GM23338 (cell line): ENCODE measurements around the gene HSPA12A. TPM values are rescaled to one million over a fixed set of nuclear protein-coding genes. Genes with fewer than 3 reads are reported as not detected.

Experiments
- ATAC-seq: fragments of 200-7000 bp; cut with Tn5 transposase; 3 replicates; pipeline ENCODE4 v1.9.1; 2020
- DNase-seq: peaks from one replicate; pipeline ENCODE4 v3.0.0-alpha.2; 2015; ENCODE audit warnings: low spot score
- H2AFZ ChIP-seq: fragments of 200-600 bp; sonication (generic); 2 replicates; pipeline ENCODE4 v1.8.0; 2016; ENCODE audit warnings: antibody characterized with exemption, mild to moderate bottlenecking, moderate library complexity
- H3F3A ChIP-seq: fragments of 200-600 bp; sonication (generic); replicated peaks from 2 replicates; pipeline ENCODE4 v1.8.0; 2017; ENCODE audit warnings: antibody characterized with exemption, mixed run types, low read depth
- H3K27ac ChIP-seq: fragments of 200-600 bp; sonication (generic); 2 replicates; pipeline ENCODE4 v1.6.1; 2016; ENCODE audit warnings: low read depth
- H3K27me3 ChIP-seq: fragments of 200-600 bp; sonication (generic); 2 replicates; pipeline ENCODE4 v1.8.0; 2016; ENCODE audit warnings: mild to moderate bottlenecking, mixed run types, moderate library complexity; ENCODE audit not compliant: insufficient read depth
- H3K36me3 ChIP-seq: fragments of 200-600 bp; sonication (generic); 2 replicates; pipeline ENCODE4 v1.8.0; 2016; ENCODE audit warnings: mild to moderate bottlenecking; ENCODE audit not compliant: insufficient read depth
- H3K4me1 ChIP-seq: fragments of 200-600 bp; sonication (generic); 2 replicates; pipeline ENCODE4 v1.8.0; 2016; ENCODE audit warnings: mild to moderate bottlenecking, moderate library complexity; ENCODE audit not compliant: insufficient read depth
- H3K4me2 ChIP-seq: fragments of 200-600 bp; sonication (generic); 2 replicates; pipeline ENCODE4 v1.7.1; 2017; ENCODE audit warnings: mixed run types
- H3K4me3 ChIP-seq: fragments of 200-600 bp; sonication (generic); 2 replicates; pipeline ENCODE4 v1.6.1; 2016; ENCODE audit warnings: mixed run types
- H3K79me2 ChIP-seq: fragments of 200-600 bp; sonication (generic); replicated peaks from 2 replicates; pipeline ENCODE4 v1.8.0; 2017; ENCODE audit warnings: mild to moderate bottlenecking; ENCODE audit not compliant: insufficient read depth
- H3K9me2 ChIP-seq: fragments of 200-600 bp; sonication (generic); 2 replicates; pipeline ENCODE4 v1.8.0; 2017; ENCODE audit not compliant: insufficient read depth
- H4K20me1 ChIP-seq: fragments of 200-600 bp; sonication (generic); replicated peaks from 2 replicates; pipeline ENCODE4 v1.8.0; 2017; ENCODE audit warnings: mild to moderate bottlenecking; ENCODE audit not compliant: insufficient read depth
- H3K27ac Mint-ChIP-seq: 2 replicates; pipeline ENCODE4 v1.8.0; 2020; ENCODE audit warnings: inconsistent platforms, mild to moderate bottlenecking, moderate library complexity, mixed read lengths
- H3K27me3 Mint-ChIP-seq: 3 replicates; pipeline ENCODE4 v1.8.0; 2022; ENCODE audit warnings: low read depth, mild to moderate bottlenecking, moderate library complexity, mixed read lengths, inconsistent platforms; ENCODE audit not compliant: insufficient read depth, poor library complexity
- H3K36me3 Mint-ChIP-seq: 3 replicates; pipeline ENCODE4 v1.8.0; 2021; ENCODE audit warnings: low read depth, mild to moderate bottlenecking, inconsistent platforms, moderate library complexity, mixed read lengths
- H3K4me1 Mint-ChIP-seq: 3 replicates; pipeline ENCODE4 v1.8.0; 2020; ENCODE audit warnings: mild to moderate bottlenecking, inconsistent platforms, mixed read lengths
- H3K4me3 Mint-ChIP-seq: 3 replicates; pipeline ENCODE4 v1.8.0; 2021; ENCODE audit warnings: moderate library complexity, mild to moderate bottlenecking, inconsistent platforms, mixed read lengths
- H3K9me3 Mint-ChIP-seq: 3 replicates; pipeline ENCODE4 v1.8.0; 2020; ENCODE audit warnings: moderate library complexity, mild to moderate bottlenecking, inconsistent platforms, mixed read lengths
- CREB1 ChIP-seq: fragments of 250-450 bp; sonication (Bioruptor Pico); IDR thresholded peaks from 2 replicates; pipeline ENCODE4 v1.5.0; 2020; ENCODE audit warnings: low read depth, mild to moderate bottlenecking, moderate library complexity
- CTCF ChIP-seq, 2 experiments: fragments of 200-600 bp in 1 of 2; sonication (generic) in 1 of 2; conservative IDR thresholded peaks; 2 replicates each; pipeline versions ENCODE4 v1.5.1 to v1.6.1; 2016 to 2017; ENCODE audit warnings: antibody characterized with exemption in 2 of 2, low read depth in 2 of 2, mild to moderate bottlenecking in 2 of 2, moderate library complexity in 1 of 2
- ETS1 ChIP-seq: IDR thresholded peaks from 2 replicates; pipeline ENCODE4 v1.6.1; 2016; ENCODE audit warnings: antibody characterized with exemption
- EZH2 ChIP-seq: fragments of 200-600 bp; sonication (generic); IDR thresholded peaks from one replicate; pipeline ENCODE4 v1.8.0; 2017; ENCODE audit warnings: antibody characterized with exemption, mild to moderate bottlenecking, low read depth; ENCODE audit not compliant: unreplicated experiment
- POLR2AphosphoS5 ChIP-seq: IDR thresholded peaks from 2 replicates; pipeline ENCODE4 v1.6.1; 2016; ENCODE audit warnings: antibody characterized with exemption, low read depth
- STAT1 ChIP-seq: IDR thresholded peaks from one replicate; pipeline ENCODE4 v1.6.1; 2016; ENCODE audit warnings: antibody characterized with exemption; ENCODE audit not compliant: unreplicated experiment
- ZNF114 ChIP-seq: fragments of 250-450 bp; sonication (Bioruptor Pico); IDR thresholded peaks from 2 replicates; pipeline ENCODE4 v1.5.0; 2020; ENCODE audit warnings: mild to moderate bottlenecking, moderate library complexity
- ZNF462 ChIP-seq: fragments of 250-450 bp; sonication (Bioruptor Pico); IDR thresholded peaks from 2 replicates; pipeline ENCODE4 v1.5.0; 2020; ENCODE audit warnings: mild to moderate bottlenecking, moderate library complexity
- polyA plus RNA-seq: library from polyadenylated mRNA; unstranded; fragments of >200 nt; fragmentation: Nextera tagmentation; extraction: Ambion mirVana; gene quantifications from 2 replicates; pipeline ENCODE4 v1.2.1, GENCODE V29; 2016
- total RNA-seq: library from RNA; depleted of rRNA; stranded (reverse); fragments of >200 nt; shearing (Covaris generic); gene quantifications from 2 replicates; pipeline ENCODE4 v1.2.3, GENCODE V29; 2014

HSPA12A gene
- total and polyA plus RNA-seq, 2 experiments from 2014 or later: 4.4 to 6.3 TPM

GRCh38 chr10:116744163-116744753, 1.9 kb upstream of the HSPA12A start:
- H3K4me3 Mint-ChIP-seq: peak overlapping the region; percentile 31; the same call in 2 of the 3 replicates
- DNase-seq (no peak), ATAC-seq (no peak)
- H3K4me3 ChIP-seq: no peak overlapping the region
- peaks cover 53% of the 10 kb centered on the region for H3K27me3 ChIP-seq
- no peaks in the 10 kb centered on the region for H3K36me3 Mint-ChIP-seq
- no peaks in the 10 kb centered on the region for H3K79me2 ChIP-seq
- no peak overlapping the region for H3K27ac ChIP-seq
- H3K9me2 ChIP-seq: no peaks in the 10 kb centered on the region
- peaks cover 3% of the 10 kb centered on the region; the same call in 1 of the 3 replicates for H3K9me3 Mint-ChIP-seq
- H4K20me1 ChIP-seq: no peaks in the 10 kb centered on the region; the same call in 1 of the 2 replicates
- H2AFZ ChIP-seq: no peak overlapping the region
- H3K36me3 ChIP-seq: no peaks in the 10 kb centered on the region
- H3K27me3 Mint-ChIP-seq: peaks cover 48% of the 10 kb centered on the region
- H3F3A ChIP-seq: no peaks in the 10 kb centered on the region
- no peak overlapping the region for H3K27ac Mint-ChIP-seq
- H3K4me1 Mint-ChIP-seq: peaks cover 4% of the 10 kb centered on the region; the same call in 1 of the 3 replicates
- no peak for TF ChIP-seq ETS1
- no peak for TF ChIP-seq POLR2AphosphoS5
- no peak for TF ChIP-seq CTCF (conservative IDR thresholded peaks at IDR 0.05; ENCODE audit: low read depth in 2 of 2)
- no peak for TF ChIP-seq CREB1 (CRISPR knock-in tag)
- no peak overlapping the region for H3K4me2 ChIP-seq
- H3K4me1 ChIP-seq: no peaks in the 10 kb centered on the region; the same call in 1 of the 2 replicates

GRCh38 chr10:116743266-116744064, 1.1 kb upstream of the HSPA12A start:
- H3K79me2 ChIP-seq: no peaks in the 10 kb centered on the region
- peak overlapping the region; percentile 68 for H3K4me3 Mint-ChIP-seq
- H3K36me3 ChIP-seq: no peaks in the 10 kb centered on the region
- no peaks in the 10 kb centered on the region for H3F3A ChIP-seq
- no peaks in the 10 kb centered on the region; the same call in 1 of the 2 replicates for H4K20me1 ChIP-seq
- DNase-seq: no peak
- peaks cover 53% of the 10 kb centered on the region for H3K27me3 ChIP-seq
- peak overlapping the region; percentile 78 for H3K4me3 ChIP-seq
- H3K4me1 Mint-ChIP-seq: peaks cover 4% of the 10 kb centered on the region; the same call in 1 of the 3 replicates
- H3K27me3 Mint-ChIP-seq: peaks cover 45% of the 10 kb centered on the region
- H3K9me3 Mint-ChIP-seq: no peaks in the 10 kb centered on the region; the same call in 2 of the 3 replicates
- H3K4me2 ChIP-seq: peak overlapping the region; percentile 81
- H3K36me3 Mint-ChIP-seq: no peaks in the 10 kb centered on the region
- no peak overlapping the region for H3K27ac ChIP-seq
- no peak overlapping the region for H3K27ac Mint-ChIP-seq
- no peaks in the 10 kb centered on the region; the same call in 1 of the 2 replicates for H3K4me1 ChIP-seq
- peak overlapping the region; percentile 98 for H2AFZ ChIP-seq
- no peaks in the 10 kb centered on the region for H3K9me2 ChIP-seq
- ATAC-seq: no peak; the same call in 2 of the 3 replicates
- TF ChIP-seq EZH2: no peak
- TF ChIP-seq STAT1: no peak
- TF ChIP-seq ZNF462: no peak
- no peak for TF ChIP-seq CTCF (conservative IDR thresholded peaks at IDR 0.05; ENCODE audit: low read depth in 2 of 2)
- no peak for TF ChIP-seq ZNF114
